Urinary bladder (tissue), 4 donors: Measurements from ENCODE around the gene BCL2. TPM values are rescaled to one million over a fixed set of nuclear protein-coding genes. Genes with fewer than 3 reads are reported as not detected.

Experiments used
- DNase-seq: peaks from one replicate; pipeline ENCODE4 v3.0.0-alpha.2; 2015; ENCODE audit errors: extremely low spot score
- H3K27ac ChIP-seq: one replicate; pipeline ENCODE4 v1.5.1; 2013; ENCODE audit warnings: low read depth, mild to moderate bottlenecking, moderate library complexity
- H3K36me3 ChIP-seq: one replicate; pipeline ENCODE4 v1.6.1; 2013; ENCODE audit warnings: mild to moderate bottlenecking, moderate library complexity; ENCODE audit not compliant: insufficient read depth
- H3K4me1 ChIP-seq: one replicate; pipeline ENCODE4 v1.6.1; 2013; ENCODE audit warnings: mild to moderate bottlenecking, moderate library complexity; ENCODE audit not compliant: insufficient read depth
- H3K4me3 ChIP-seq: one replicate; pipeline ENCODE4 v1.5.1; 2013; ENCODE audit warnings: low read depth, low read length
- WGBS: extraction: QIAGEN DNeasy Blood & Tissue Kit; methylation state at CpG from one replicate; pipeline ENCODE4 v1.1.7; 2013; 5-methylcytosine and 5-hydroxymethylcytosine counted together
- polyA plus RNA-seq: library from polyadenylated mRNA; stranded (reverse); fragments of 200-250 nt; gene quantifications from one replicate; pipeline ENCODE4 v1.2.3, GENCODE V29; 2013
- total RNA-seq: library from RNA; depleted of rRNA; stranded (reverse); fragments of >200 nt; gene quantifications from one replicate; pipeline ENCODE4 v1.2.3, GENCODE V29; 2014
- donor health status: healthy with polysubstance abuse.
- donor health status: healthy.

The BCL2 gene
- total and polyA plus RNA-seq, 2 donors: 6.3 to 53.9 TPM

- H3K4me1 ChIP-seq: peaks cover 4% of the 10 kb centered on the region
- peak overlapping the region; percentile 12 for H3K27ac ChIP-seq
- 85% methylated on average over 13 of the region's 13 CpGs for WGBS
- no peak for DNase-seq
- H3K36me3 ChIP-seq: no peaks in the 10 kb centered on the region
- no peak overlapping the region for H3K4me3 ChIP-seq
Observed at GRCh38 chr18:63160172-63160995, 159.2 kb downstream of the BCL2 start.

- H3K4me3 ChIP-seq: no peak overlapping the region
- H3K4me1 ChIP-seq: peaks cover 4% of the 10 kb centered on the region
- H3K36me3 ChIP-seq: no peaks in the 10 kb centered on the region
- H3K27ac ChIP-seq: no peak overlapping the region
- 88% methylated on average over 9 of the region's 9 CpGs for WGBS
- no peak for DNase-seq
Observed at GRCh38 chr18:63159590-63159989, 160.0 kb downstream of the BCL2 start.

GRCh38 chr18:63158676-63159291 is 160.8 kb downstream of the BCL2 start:
- no peak overlapping the region for H3K27ac ChIP-seq

GRCh38 chr18:63158012-63158631 is 161.4 kb downstream of the BCL2 start:
- 72% methylated on average over 7 of the region's 7 CpGs for WGBS
- Histone ChIP-seq H3K27ac (no peak overlapping the region), H3K4me3 (no peak overlapping the region), H3K36me3 (no peaks in the 10 kb centered on the region), H3K4me1 (peaks cover 4% of the 10 kb centered on the region)
- DNase-seq: no peak

More at GRCh38 chr18:63158676-63159291, 160.8 kb downstream of the BCL2 start:
- DNase-seq: no peak
- Histone ChIP-seq H3K4me3 (no peak overlapping the region), H3K36me3 (no peaks in the 10 kb centered on the region), H3K4me1 (peaks cover 4% of the 10 kb centered on the region)
- WGBS: 84% methylated on average over 6 of the region's 6 CpGs

GRCh38 chr18:63157293-63158011 is 162.1 kb downstream of the BCL2 start:
- no peak overlapping the region for H3K27ac ChIP-seq
- no peak for DNase-seq
- 89% methylated on average over 15 of the region's 15 CpGs for WGBS
- no peak overlapping the region for H3K4me3 ChIP-seq
- H3K4me1 ChIP-seq: peaks cover 4% of the 10 kb centered on the region
- H3K36me3 ChIP-seq: no peaks in the 10 kb centered on the region

GRCh38 chr18:63155910-63156773 is 163.4 kb downstream of the BCL2 start:
- Histone ChIP-seq H3K36me3 (no peaks in the 10 kb centered on the region), H3K27ac (no peak overlapping the region), H3K4me3 (no peak overlapping the region), H3K4me1 (peaks cover 1% of the 10 kb centered on the region)
- 77% methylated on average over 14 of the region's 14 CpGs for WGBS
- no peak for DNase-seq

- Histone ChIP-seq H3K27ac (no peak overlapping the region), H3K4me1 (no peaks in the 10 kb centered on the region), H3K36me3 (no peaks in the 10 kb centered on the region), H3K4me3 (no peak overlapping the region)
- DNase-seq: no peak
- 61% methylated on average over 23 of the region's 23 CpGs for WGBS
Observed at GRCh38 chr18:63155169-63155852, 164.3 kb downstream of the BCL2 start.

- Histone ChIP-seq H3K36me3 (no peaks in the 10 kb centered on the region), H3K4me3 (no peak overlapping the region), H3K4me1 (no peaks in the 10 kb centered on the region), H3K27ac (no peak overlapping the region)
- WGBS: 83% methylated on average over 10 of the region's 10 CpGs
- no peak for DNase-seq
Observed at GRCh38 chr18:63154350-63155152, 165.0 kb downstream of the BCL2 start.

GRCh38 chr18:63152791-63153190 is 166.8 kb downstream of the BCL2 start:
- no peaks in the 10 kb centered on the region for H3K36me3 ChIP-seq
- 90% methylated on average over 7 of the region's 7 CpGs for WGBS
- no peaks in the 10 kb centered on the region for H3K4me1 ChIP-seq
- no peak for DNase-seq
- no peak overlapping the region for H3K27ac ChIP-seq
- no peak overlapping the region for H3K4me3 ChIP-seq

GRCh38 chr18:63152096-63152495 is 167.5 kb downstream of the BCL2 start:
- 81% methylated on average over 3 of the region's 3 CpGs for WGBS
- H3K36me3 ChIP-seq: no peaks in the 10 kb centered on the region
- H3K27ac ChIP-seq: no peak overlapping the region
- no peak overlapping the region for H3K4me3 ChIP-seq
- no peaks in the 10 kb centered on the region for H3K4me1 ChIP-seq
- no peak for DNase-seq

- no peak overlapping the region for H3K4me3 ChIP-seq
- no peak overlapping the region for H3K27ac ChIP-seq
- no peak for DNase-seq
- H3K4me1 ChIP-seq: no peaks in the 10 kb centered on the region
- WGBS: 83% methylated on average over 5 of the region's 5 CpGs
- H3K36me3 ChIP-seq: no peaks in the 10 kb centered on the region
Observed at GRCh38 chr18:63151539-63151938, 168.0 kb downstream of the BCL2 start.

- 92% methylated on average over 4 of the region's 4 CpGs for WGBS
- Histone ChIP-seq H3K27ac (no peak overlapping the region), H3K4me1 (no peaks in the 10 kb centered on the region), H3K36me3 (no peaks in the 10 kb centered on the region), H3K4me3 (no peak overlapping the region)
- no peak for DNase-seq
Observed at GRCh38 chr18:63150942-63151421, 168.6 kb downstream of the BCL2 start.
